Measurements from ENCODE around the gene ECM1.
A peak's percentile ranks its signal among the peaks of the same experiment; 100 is the strongest.

ECM1 gene

GRCh38 chr1:150507912-150508864 is at the start of gene ECM1:
ECM1 (plus strand) TSS chr1:150508109; CDS start chr1:150508210, 101 bp downstream.
- no peak for TF ChIP-seq YY1 (IDR thresholded peaks at IDR 0.05; ENCODE audit: low read depth)
- TF ChIP-seq EP300 (IDR thresholded peaks at IDR 0.05; ENCODE audit: borderline replicate concordance): no peak
- TF ChIP-seq TEAD4 (IDR thresholded peaks at IDR 0.05): no peak
- TF ChIP-seq, protein P1, sequence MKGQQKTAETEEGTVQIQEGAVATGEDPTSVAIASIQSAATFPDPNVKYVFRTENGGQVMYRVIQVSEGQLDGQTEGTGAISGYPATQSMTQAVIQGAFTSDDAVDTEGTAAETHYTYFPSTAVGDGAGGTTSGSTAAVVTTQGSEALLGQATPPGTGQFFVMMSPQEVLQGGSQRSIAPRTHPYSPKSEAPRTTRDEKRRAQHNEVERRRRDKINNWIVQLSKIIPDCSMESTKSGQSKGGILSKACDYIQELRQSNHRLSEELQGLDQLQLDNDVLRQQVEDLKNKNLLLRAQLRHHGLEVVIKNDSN (IDR thresholded peaks at IDR 0.05): no peak
- no peak for TF ChIP-seq ZBTB7A (IDR thresholded peaks at IDR 0.05; ENCODE audit: low read depth)
- TF ChIP-seq FOXM1 (IDR thresholded peaks at IDR 0.05; ENCODE audit: borderline replicate concordance, low read depth): no peak
- TF ChIP-seq TAF1 (IDR thresholded peaks at IDR 0.05; ENCODE audit: low read depth): no peak
- TF ChIP-seq CEBPB (IDR thresholded peaks at IDR 0.05): no peak
- TF ChIP-seq REST (IDR thresholded peaks at IDR 0.05; ENCODE audit: low read depth): no peak
- TF ChIP-seq TCF12 (IDR thresholded peaks at IDR 0.05; ENCODE audit: low read depth): no peak
- TF ChIP-seq NFIC (IDR thresholded peaks at IDR 0.05): no peak
- no peak for TF ChIP-seq EGR1 (IDR thresholded peaks at IDR 0.05)
- no peak for TF ChIP-seq MAX (IDR thresholded peaks at IDR 0.05)
- TF ChIP-seq CREB1 (IDR thresholded peaks at IDR 0.05; ENCODE audit: low read depth): no peak

- TF ChIP-seq RAD21 (IDR thresholded peaks at IDR 0.05; ENCODE audit: low read depth) (peak; percentile 74), TCF12 (IDR thresholded peaks at IDR 0.05; ENCODE audit: low read depth) (no peak), CREB1 (IDR thresholded peaks at IDR 0.05; ENCODE audit: low read depth) (no peak), MAX (IDR thresholded peaks at IDR 0.05) (no peak), CEBPB (IDR thresholded peaks at IDR 0.05) (no peak), FOXM1 (IDR thresholded peaks at IDR 0.05; ENCODE audit: borderline replicate concordance, low read depth) (no peak)
These were observed 43.5 kb upstream of the ECM1 start for GRCh38 chr1:150464422-150464826.

DNA sequence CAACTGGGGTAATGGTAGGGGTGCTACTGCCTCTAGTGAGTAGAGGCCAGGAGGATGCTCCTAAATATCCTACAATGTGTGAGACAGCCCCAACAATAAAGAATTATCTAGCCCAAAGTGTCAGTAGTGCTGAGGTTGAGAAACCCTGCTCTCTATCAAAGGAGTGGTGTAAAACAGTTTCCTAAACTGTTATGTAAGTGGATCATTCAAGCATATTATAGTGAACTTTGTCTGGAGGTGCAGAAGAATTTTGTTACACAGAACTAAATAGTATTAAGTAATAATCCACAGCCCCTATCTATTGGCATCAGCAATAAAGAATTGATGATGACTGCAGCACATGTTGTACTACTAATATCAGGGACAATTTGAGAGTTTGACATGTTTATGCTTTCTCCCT is 40.9 kb upstream of the ECM1 start:
- TF ChIP-seq FOXM1 (IDR thresholded peaks at IDR 0.05; ENCODE audit: borderline replicate concordance, low read depth) (no peak), YY1 (IDR thresholded peaks at IDR 0.05; ENCODE audit: low read depth) (no peak), TAF1 (IDR thresholded peaks at IDR 0.05; ENCODE audit: low read depth) (no peak), ZBTB7A (IDR thresholded peaks at IDR 0.05; ENCODE audit: low read depth) (no peak), EP300 (IDR thresholded peaks at IDR 0.05; ENCODE audit: borderline replicate concordance) (no peak), TCF12 (IDR thresholded peaks at IDR 0.05; ENCODE audit: low read depth) (no peak), EGR1 (IDR thresholded peaks at IDR 0.05) (no peak), CREB1 (IDR thresholded peaks at IDR 0.05; ENCODE audit: low read depth) (no peak), CEBPB (IDR thresholded peaks at IDR 0.05) (no peak), REST (IDR thresholded peaks at IDR 0.05; ENCODE audit: low read depth) (no peak), NFIC (IDR thresholded peaks at IDR 0.05) (no peak)
- TF ChIP-seq, protein P1 (IDR thresholded peaks at IDR 0.05): no peak

- no peak for TF ChIP-seq ZBTB7A (IDR thresholded peaks at IDR 0.05; ENCODE audit: low read depth)
- no peak for TF ChIP-seq TEAD4 (IDR thresholded peaks at IDR 0.05)
- no peak for TF ChIP-seq FOXM1 (IDR thresholded peaks at IDR 0.05; ENCODE audit: borderline replicate concordance, low read depth)
- no peak for TF ChIP-seq CREB1 (IDR thresholded peaks at IDR 0.05; ENCODE audit: low read depth)
- no peak for TF ChIP-seq MAX (IDR thresholded peaks at IDR 0.05)
- no peak for TF ChIP-seq REST (IDR thresholded peaks at IDR 0.05; ENCODE audit: low read depth)
These were observed 38.6 kb upstream of the ECM1 start for GRCh38 chr1:150469291-150469690.
